ENCODE measurements around the gene PARD3B. TPM values are rescaled to one million over a fixed set of nuclear protein-coding genes. Genes with fewer than 3 reads are reported as not detected.

PARD3B gene
- total and polyA plus RNA-seq, 2 of the 13 experiments (the other 11 are each of a cell fraction or from before 2014, with no cell fraction given) = 0.71 to 2.3 TPM

DNA sequence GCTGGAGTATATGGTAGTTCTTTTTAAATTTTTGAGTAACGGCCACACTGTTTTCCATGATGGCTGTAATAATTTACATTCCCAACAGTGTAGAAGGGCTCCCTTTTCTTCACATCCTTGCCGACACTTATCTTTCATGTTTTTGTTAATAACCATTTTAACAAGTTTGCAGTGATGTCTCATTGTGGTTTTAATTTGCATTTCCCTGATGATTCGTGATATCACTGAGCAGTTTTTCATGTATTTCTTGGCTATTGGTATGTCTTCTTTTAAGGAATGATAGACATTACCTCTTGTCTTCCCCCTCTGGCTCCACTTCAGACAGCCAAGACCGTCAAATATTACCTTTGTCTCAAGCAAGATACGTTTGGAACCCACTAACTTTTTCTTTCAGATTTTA is 765.9 kb downstream of the PARD3B start:
- ChIA-PET POLR2A (no interaction called here), CTCF (ENCODE audit: low intra/inter-chr PET ratio, low total read pairs) (no interaction called here)
- no peak overlapping the region for H3K4me3 ChIP-seq (replicated peaks in 1 of 3; ENCODE audit: insufficient read depth in 1 of 3, low read depth in 2 of 3, low read length in 3 of 3)
- intact Hi-C loops (cut with micrococcal nuclease; ENCODE audit: unreplicated experiment) (no loop called here), in situ Hi-C loops (cut with HindIII; ENCODE audit: extremely low pct_ligation_motif_present, low pct_unique_long_range_greater_than_20kb) (no loop called here)
- no peak overlapping the region for H3K9ac ChIP-seq (ENCODE audit: insufficient read depth, low read depth, low read length)
- no peaks in the 10 kb centered on the region for H3K36me3 ChIP-seq (replicated peaks in 1 of 2; ENCODE audit: control insufficient read depth in 1 of 2, insufficient read depth in 2 of 2, low read length in 2 of 2)
- H3K27me3 ChIP-seq (ENCODE audit: control insufficient read depth in 1 of 2, insufficient read depth in 2 of 2, low read length in 2 of 2) = no peaks in the 10 kb centered on the region
- no peak overlapping the region for H3K27ac ChIP-seq (ENCODE audit: extremely low read length, insufficient read depth, low read length)
- H3K79me2 ChIP-seq (ENCODE audit: insufficient read depth, low read length) = no peaks in the 10 kb centered on the region
- TF ChIP-seq IKZF4 (CRISPR knock-in tag; IDR thresholded peaks at IDR 0.05; ENCODE audit: borderline replicate concordance, low read depth, not compliant biosample characterization) (no peak), NFKBIZ (CRISPR knock-in tag; IDR thresholded peaks at IDR 0.05) (no peak), RXRB (CRISPR knock-in tag; IDR thresholded peaks at IDR 0.05; ENCODE audit: borderline replicate concordance) (no peak), SPEN (CRISPR knock-in tag; IDR thresholded peaks at IDR 0.05; ENCODE audit: low read depth) (no peak)
- TF ChIP-seq, protein P1, sequence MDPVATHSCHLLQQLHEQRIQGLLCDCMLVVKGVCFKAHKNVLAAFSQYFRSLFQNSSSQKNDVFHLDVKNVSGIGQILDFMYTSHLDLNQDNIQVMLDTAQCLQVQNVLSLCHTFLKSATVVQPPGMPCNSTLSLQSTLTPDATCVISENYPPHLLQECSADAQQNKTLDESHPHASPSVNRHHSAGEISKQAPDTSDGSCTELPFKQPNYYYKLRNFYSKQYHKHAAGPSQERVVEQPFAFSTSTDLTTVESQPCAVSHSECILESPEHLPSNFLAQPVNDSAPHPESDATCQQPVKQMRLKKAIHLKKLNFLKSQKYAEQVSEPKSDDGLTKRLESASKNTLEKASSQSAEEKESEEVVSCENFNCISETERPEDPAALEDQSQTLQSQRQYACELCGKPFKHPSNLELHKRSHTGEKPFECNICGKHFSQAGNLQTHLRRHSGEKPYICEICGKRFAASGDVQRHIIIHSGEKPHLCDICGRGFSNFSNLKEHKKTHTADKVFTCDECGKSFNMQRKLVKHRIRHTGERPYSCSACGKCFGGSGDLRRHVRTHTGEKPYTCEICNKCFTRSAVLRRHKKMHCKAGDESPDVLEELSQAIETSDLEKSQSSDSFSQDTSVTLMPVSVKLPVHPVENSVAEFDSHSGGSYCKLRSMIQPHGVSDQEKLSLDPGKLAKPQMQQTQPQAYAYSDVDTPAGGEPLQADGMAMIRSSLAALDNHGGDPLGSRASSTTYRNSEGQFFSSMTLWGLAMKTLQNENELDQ (CRISPR knock-in tag; IDR thresholded peaks at IDR 0.05; ENCODE audit: borderline replicate concordance) = no peak
- TF ChIP-seq, protein P2, sequence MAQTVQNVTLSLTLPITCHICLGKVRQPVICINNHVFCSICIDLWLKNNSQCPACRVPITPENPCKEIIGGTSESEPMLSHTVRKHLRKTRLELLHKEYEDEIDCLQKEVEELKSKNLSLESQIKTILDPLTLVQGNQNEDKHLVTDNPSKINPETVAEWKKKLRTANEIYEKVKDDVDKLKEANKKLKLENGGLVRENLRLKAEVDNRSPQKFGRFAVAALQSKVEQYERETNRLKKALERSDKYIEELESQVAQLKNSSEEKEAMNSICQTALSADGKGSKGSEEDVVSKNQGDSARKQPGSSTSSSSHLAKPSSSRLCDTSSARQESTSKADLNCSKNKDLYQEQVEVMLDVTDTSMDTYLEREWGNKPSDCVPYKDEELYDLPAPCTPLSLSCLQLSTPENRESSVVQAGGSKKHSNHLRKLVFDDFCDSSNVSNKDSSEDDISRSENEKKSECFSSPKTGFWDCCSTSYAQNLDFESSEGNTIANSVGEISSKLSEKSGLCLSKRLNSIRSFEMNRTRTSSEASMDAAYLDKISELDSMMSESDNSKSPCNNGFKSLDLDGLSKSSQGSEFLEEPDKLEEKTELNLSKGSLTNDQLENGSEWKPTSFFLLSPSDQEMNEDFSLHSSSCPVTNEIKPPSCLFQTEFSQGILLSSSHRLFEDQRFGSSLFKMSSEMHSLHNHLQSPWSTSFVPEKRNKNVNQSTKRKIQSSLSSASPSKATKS (CRISPR knock-in tag; IDR thresholded peaks at IDR 0.05) = no peak
- TF ChIP-seq, protein P3, sequence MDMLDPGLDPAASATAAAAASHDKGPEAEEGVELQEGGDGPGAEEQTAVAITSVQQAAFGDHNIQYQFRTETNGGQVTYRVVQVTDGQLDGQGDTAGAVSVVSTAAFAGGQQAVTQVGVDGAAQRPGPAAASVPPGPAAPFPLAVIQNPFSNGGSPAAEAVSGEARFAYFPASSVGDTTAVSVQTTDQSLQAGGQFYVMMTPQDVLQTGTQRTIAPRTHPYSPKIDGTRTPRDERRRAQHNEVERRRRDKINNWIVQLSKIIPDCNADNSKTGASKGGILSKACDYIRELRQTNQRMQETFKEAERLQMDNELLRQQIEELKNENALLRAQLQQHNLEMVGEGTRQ (IDR thresholded peaks at IDR 0.05; ENCODE audit: low read depth, low read length) = no peak
- TF ChIP-seq, protein P3 (CRISPR knock-in tag; IDR thresholded peaks at IDR 0.05; ENCODE audit: borderline replicate concordance) = no peak
- TF ChIP-seq, protein P4, sequence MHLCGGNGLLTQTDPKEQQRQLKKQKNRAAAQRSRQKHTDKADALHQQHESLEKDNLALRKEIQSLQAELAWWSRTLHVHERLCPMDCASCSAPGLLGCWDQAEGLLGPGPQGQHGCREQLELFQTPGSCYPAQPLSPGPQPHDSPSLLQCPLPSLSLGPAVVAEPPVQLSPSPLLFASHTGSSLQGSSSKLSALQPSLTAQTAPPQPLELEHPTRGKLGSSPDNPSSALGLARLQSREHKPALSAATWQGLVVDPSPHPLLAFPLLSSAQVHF (CRISPR knock-in tag; IDR thresholded peaks at IDR 0.05) = no peak
- BruUV-seq (replicated peaks) = no TSS peak
- WGBS (ENCODE audit: low lambda C conversion rate) = 42% methylated on average over 5 of the region's 5 CpGs
- H3K4me2 ChIP-seq (ENCODE audit: low read depth, low read length) = no peak overlapping the region
- no peak for ATAC-seq
- H3K4me1 ChIP-seq (ENCODE audit: insufficient read depth, low read length) = no peaks in the 10 kb centered on the region
- no peaks in the 10 kb centered on the region for H3K9me3 ChIP-seq (ENCODE audit: low read length)
- FAIRE-seq = no peak
- no peak for DNase-seq (ENCODE audit: low spot score)
- H4K20me1 ChIP-seq (ENCODE audit: insufficient read depth, low read length) = no peaks in the 10 kb centered on the region
- H2AFZ ChIP-seq (ENCODE audit: low read length) = no peak overlapping the region

Measured in HepG2 (cell line).